ENCODE measurements around the gene GATB. TPM values are rescaled to one million over a fixed set of nuclear protein-coding genes. Genes with fewer than 3 reads are reported as not detected.

The GATB gene
- total and polyA plus RNA-seq, 4 donors = 19.2 to 29.2 (median 25.7) TPM

DNA sequence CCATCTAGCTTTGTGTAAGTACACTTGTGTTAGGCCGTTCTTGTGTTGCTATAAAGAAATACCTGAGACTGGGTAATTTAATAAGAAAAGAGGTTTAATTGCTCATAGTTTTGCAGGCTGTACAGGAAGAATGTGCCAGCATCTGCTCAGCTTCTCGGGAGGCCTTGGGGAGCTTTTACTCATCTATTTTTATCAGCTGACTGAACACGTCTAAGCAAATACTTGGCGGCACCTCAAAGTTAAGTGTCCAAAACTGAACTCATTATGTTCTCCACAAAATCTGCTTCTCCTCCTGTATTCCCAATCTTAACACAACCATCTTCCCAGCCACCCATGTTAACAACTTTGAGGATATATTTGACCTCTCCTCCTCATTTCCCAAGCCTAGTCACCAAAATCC lies 42.4 kb upstream of the GATB start:
- H3K36me3 ChIP-seq (ENCODE audit: control insufficient read depth, insufficient read depth, low read length) = peaks cover 2% of the 10 kb centered on the region
- no peak for DNase-seq (ENCODE audit: low read depth in 4 of 6, low spot score in 6 of 6)
- WGBS (ENCODE audit: insufficient coverage) = 81% methylated on average over 3 of the region's 4 CpGs
- H3K9me3 ChIP-seq (ENCODE audit: control insufficient read depth, insufficient read depth, low read length) = no peaks in the 10 kb centered on the region
- no peak overlapping the region for H3K4me3 ChIP-seq (ENCODE audit: low read depth, low read length)
- H3K4me1 ChIP-seq (ENCODE audit: control insufficient read depth, insufficient read depth, low read length) = no peaks in the 10 kb centered on the region
- H3K27ac ChIP-seq (ENCODE audit: low read depth, low read length) = no peak overlapping the region
- no peaks in the 10 kb centered on the region for H3K27me3 ChIP-seq (ENCODE audit: control insufficient read depth, insufficient read depth, low read length)

DNA sequence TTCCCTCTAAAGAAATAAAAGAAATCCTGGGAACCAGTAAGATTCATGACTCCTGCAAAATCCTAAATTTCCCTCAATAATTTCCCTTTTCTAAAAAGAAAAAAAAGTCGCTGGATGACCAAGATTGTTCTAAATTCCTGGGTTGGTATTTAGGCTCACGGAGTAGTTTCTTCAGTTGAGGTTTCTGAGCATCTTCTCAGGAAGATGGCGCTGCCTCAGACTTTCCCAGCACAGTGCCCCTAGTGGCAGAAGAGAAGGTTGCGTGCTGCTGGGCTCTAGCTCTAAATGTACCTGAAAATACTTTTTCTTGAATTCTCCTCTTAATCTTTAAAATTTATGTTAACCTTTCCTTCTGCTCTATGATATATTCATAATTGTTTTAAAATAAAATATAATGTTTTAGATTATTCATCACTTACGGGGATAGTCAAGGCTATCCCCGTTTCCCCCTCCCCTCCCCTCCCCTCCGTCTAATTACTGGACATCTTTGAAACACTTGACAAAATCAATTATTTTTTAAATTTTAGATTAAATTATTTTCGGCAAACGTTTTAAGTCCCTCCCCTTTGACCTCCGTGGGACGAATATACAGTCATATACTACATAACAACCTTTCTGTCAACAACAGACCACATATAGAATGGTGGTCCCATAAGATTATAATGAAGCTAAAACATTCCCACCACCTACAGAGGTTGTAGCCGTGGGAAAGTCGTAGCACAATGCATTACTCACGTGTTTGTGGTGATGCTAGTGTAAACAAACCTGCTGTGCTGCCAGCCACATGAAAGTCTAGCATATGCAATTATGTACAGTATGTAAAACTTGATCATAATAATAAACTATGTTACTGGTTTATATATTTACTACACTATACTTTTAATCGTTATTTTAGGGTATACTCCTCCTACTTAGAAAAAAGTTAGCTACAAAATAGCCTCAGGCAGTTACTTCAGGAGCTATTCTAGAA lies 41.0 kb upstream of the GATB start:
- H3K4me1 ChIP-seq (ENCODE audit: control insufficient read depth, insufficient read depth, low read length) = no peaks in the 10 kb centered on the region
- H3K36me3 ChIP-seq (ENCODE audit: control insufficient read depth, insufficient read depth, low read length) = peaks cover 2% of the 10 kb centered on the region
- no peak overlapping the region for H3K27ac ChIP-seq (ENCODE audit: low read depth, low read length)
- DNase-seq (ENCODE audit: low read depth in 4 of 6, low spot score in 6 of 6) = peak in 1 of 6 donors; percentile 43
- H3K27me3 ChIP-seq (ENCODE audit: control insufficient read depth, insufficient read depth, low read length) = no peaks in the 10 kb centered on the region
- H3K4me3 ChIP-seq (ENCODE audit: low read depth, low read length) = no peak overlapping the region
- no peaks in the 10 kb centered on the region for H3K9me3 ChIP-seq (ENCODE audit: control insufficient read depth, insufficient read depth, low read length)
- 49% methylated on average over 2 of the region's 15 CpGs for WGBS (ENCODE audit: insufficient coverage)

DNA sequence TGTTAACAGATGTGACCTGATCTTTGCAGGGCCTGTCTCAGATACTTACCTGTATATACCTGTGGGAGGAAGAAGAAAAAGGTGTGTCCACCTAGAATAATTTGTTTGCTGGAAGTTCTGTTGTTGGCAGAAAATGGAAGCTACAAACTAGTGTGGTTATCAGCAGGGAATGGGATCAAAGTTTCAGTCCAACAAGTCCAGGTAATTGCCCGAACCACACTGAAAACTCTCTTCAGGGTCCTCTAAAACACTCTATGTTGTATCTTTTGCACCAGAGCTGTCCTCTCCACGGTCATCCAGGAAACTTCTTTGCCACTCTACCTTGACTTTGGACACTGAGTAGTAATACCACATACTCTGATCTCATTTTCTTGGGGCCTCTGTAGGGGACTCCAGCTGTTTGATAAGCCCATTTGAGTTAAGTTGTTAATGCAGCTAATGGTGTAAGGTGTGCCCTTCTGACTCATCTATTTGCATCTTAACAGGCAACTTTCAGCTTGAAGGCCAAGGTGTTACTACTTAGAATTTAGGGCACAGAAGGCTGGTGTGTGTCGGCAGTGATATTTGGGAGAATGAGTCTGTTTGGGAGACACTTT lies 38.7 kb upstream of the GATB start:
- Histone ChIP-seq H3K27ac (ENCODE audit: low read depth, low read length) (no peak overlapping the region), H3K4me3 (ENCODE audit: low read depth, low read length) (no peak overlapping the region), H3K4me1 (ENCODE audit: control insufficient read depth, insufficient read depth, low read length) (no peaks in the 10 kb centered on the region), H3K27me3 (ENCODE audit: control insufficient read depth, insufficient read depth, low read length) (no peaks in the 10 kb centered on the region), H3K9me3 (ENCODE audit: control insufficient read depth, insufficient read depth, low read length) (no peaks in the 10 kb centered on the region), H3K36me3 (ENCODE audit: control insufficient read depth, insufficient read depth, low read length) (peaks cover 2% of the 10 kb centered on the region)
- WGBS (ENCODE audit: insufficient coverage) = 90% methylated on average over 2 of the region's 3 CpGs
- DNase-seq (ENCODE audit: low read depth in 4 of 6, low spot score in 6 of 6) = no peak

DNA sequence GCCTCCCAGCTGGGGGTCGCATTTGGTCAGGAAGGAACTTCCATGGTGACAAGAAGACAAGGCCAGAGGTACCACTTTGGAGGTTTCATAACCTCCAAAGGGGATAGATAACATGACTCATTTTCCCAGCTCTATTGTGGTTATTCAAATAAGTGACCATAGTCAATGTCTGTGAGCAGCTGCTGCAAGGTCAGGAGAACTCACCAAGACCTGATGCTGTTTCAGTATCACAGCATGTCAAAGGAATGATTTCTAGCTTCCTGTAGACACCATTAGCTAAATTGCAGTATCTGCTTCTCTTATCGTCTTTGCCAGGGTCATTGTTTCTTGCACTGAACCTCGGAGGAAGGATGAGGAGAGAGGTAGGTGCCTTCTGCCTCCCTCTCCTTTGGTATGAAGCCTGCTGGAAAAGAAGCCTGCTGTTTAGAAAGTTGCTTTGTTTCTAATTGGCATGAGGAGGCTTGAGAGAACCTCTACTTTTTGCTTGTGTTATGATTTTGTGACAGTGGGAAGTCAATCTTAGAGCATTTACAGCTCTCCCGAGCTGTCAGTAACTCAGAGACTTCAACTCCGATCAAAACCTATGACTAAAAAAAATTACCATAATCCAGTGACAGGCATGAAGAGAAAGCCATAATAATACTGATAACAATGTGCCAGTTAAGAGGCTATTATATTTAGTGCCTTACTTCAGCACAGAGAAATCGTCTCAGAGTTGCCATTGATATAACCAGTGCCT lies 38.0 kb upstream of the GATB start:
- H3K36me3 ChIP-seq (ENCODE audit: control insufficient read depth, insufficient read depth, low read length) = peaks cover 2% of the 10 kb centered on the region
- H3K4me1 ChIP-seq (ENCODE audit: control insufficient read depth, insufficient read depth, low read length) = no peaks in the 10 kb centered on the region
- no peak overlapping the region for H3K4me3 ChIP-seq (ENCODE audit: low read depth, low read length)
- DNase-seq (ENCODE audit: low read depth in 4 of 6, low spot score in 6 of 6) = no peak
- 83% methylated on average over 1 of the region's 6 CpGs for WGBS (ENCODE audit: insufficient coverage)
- no peaks in the 10 kb centered on the region for H3K9me3 ChIP-seq (ENCODE audit: control insufficient read depth, insufficient read depth, low read length)
- no peaks in the 10 kb centered on the region for H3K27me3 ChIP-seq (ENCODE audit: control insufficient read depth, insufficient read depth, low read length)
- H3K27ac ChIP-seq (ENCODE audit: low read depth, low read length) = no peak overlapping the region

DNA sequence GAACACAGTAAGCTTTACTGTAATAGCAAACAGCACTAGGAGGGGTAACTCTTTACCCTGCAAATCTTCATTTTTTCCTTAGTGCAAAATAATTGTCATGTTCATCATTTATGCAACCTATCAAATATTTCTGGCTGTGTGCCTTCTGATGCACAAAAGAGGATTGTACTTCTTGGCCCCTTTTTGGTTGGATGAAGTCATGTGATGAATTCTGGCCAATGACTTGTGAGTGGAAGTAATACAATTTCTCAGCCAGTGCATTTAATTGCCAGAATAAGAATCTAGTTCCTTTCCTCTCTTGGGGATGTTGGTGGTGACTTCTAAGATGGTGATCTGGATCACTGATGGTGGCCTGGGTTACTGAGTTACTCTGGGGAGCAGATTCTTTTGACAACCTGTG lies 37.0 kb upstream of the GATB start:
- no peaks in the 10 kb centered on the region for H3K4me1 ChIP-seq (ENCODE audit: control insufficient read depth, insufficient read depth, low read length)
- peaks cover 2% of the 10 kb centered on the region for H3K27me3 ChIP-seq (ENCODE audit: control insufficient read depth, insufficient read depth, low read length)
- H3K9me3 ChIP-seq (ENCODE audit: control insufficient read depth, insufficient read depth, low read length) = no peaks in the 10 kb centered on the region
- DNase-seq (ENCODE audit: low read depth in 4 of 6, low spot score in 6 of 6) = no peak
- H3K4me3 ChIP-seq (ENCODE audit: low read depth, low read length) = no peak overlapping the region
- H3K27ac ChIP-seq (ENCODE audit: low read depth, low read length) = no peak overlapping the region
- H3K36me3 ChIP-seq (ENCODE audit: control insufficient read depth, insufficient read depth, low read length) = peaks cover 2% of the 10 kb centered on the region

DNA sequence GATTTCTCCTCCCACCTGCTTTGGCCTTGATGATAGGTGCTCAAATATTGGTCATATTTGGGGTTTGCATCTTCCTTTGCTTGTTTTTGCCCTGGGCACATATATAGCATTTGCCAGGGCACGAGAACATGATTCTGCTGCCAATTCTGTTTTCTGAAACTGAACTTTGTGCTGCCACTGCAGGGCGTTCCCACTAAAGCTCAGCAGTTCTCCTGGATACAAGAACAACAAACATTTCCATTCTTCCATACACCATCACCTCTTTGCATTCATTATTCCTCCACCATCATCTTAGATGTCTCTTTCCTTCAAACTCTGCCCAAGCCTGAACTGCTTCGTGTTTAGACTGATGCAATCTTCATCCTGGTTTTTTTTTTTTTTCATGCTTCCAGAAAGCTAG lies 36.3 kb upstream of the GATB start:
- H3K27me3 ChIP-seq (ENCODE audit: control insufficient read depth, insufficient read depth, low read length) = peaks cover 2% of the 10 kb centered on the region
- peaks cover 2% of the 10 kb centered on the region for H3K36me3 ChIP-seq (ENCODE audit: control insufficient read depth, insufficient read depth, low read length)
- no peak overlapping the region for H3K4me3 ChIP-seq (ENCODE audit: low read depth, low read length)
- no peak overlapping the region for H3K27ac ChIP-seq (ENCODE audit: low read depth, low read length)
- DNase-seq (ENCODE audit: low read depth in 4 of 6, low spot score in 6 of 6) = no peak
- H3K9me3 ChIP-seq (ENCODE audit: control insufficient read depth, insufficient read depth, low read length) = no peaks in the 10 kb centered on the region
- H3K4me1 ChIP-seq (ENCODE audit: control insufficient read depth, insufficient read depth, low read length) = no peaks in the 10 kb centered on the region
- WGBS (ENCODE audit: insufficient coverage) = 75% methylated on average over 3 of the region's 3 CpGs

DNA sequence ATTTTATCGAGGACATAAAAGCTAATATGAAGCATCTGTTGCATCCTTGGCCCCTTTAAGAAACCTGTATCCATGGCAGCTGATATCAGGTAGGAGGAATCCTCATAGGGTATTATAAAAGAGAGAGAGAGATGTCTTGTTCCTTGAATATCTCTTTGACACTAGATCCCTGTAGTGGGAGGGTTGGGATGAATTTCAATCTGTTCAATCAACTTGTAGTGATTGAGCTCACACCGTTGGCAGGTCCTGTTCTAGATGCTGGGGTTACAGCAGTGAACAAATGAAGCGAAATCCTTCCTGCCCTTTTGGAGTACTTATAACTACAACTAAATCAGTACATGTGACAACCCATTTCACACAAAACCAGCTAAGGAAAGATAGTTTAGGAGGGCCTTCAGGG lies 35.3 kb upstream of the GATB start:
- Histone ChIP-seq H3K9me3 (ENCODE audit: control insufficient read depth, insufficient read depth, low read length) (no peaks in the 10 kb centered on the region), H3K4me3 (ENCODE audit: low read depth, low read length) (no peak overlapping the region), H3K4me1 (ENCODE audit: control insufficient read depth, insufficient read depth, low read length) (no peaks in the 10 kb centered on the region), H3K27me3 (ENCODE audit: control insufficient read depth, insufficient read depth, low read length) (peaks cover 2% of the 10 kb centered on the region), H3K36me3 (ENCODE audit: control insufficient read depth, insufficient read depth, low read length) (peaks cover 2% of the 10 kb centered on the region), H3K27ac (ENCODE audit: low read depth, low read length) (no peak overlapping the region)
- no peak for DNase-seq (ENCODE audit: low read depth in 4 of 6, low spot score in 6 of 6)
- WGBS (ENCODE audit: insufficient coverage) = 67% methylated on average over 1 of the region's 3 CpGs

DNA sequence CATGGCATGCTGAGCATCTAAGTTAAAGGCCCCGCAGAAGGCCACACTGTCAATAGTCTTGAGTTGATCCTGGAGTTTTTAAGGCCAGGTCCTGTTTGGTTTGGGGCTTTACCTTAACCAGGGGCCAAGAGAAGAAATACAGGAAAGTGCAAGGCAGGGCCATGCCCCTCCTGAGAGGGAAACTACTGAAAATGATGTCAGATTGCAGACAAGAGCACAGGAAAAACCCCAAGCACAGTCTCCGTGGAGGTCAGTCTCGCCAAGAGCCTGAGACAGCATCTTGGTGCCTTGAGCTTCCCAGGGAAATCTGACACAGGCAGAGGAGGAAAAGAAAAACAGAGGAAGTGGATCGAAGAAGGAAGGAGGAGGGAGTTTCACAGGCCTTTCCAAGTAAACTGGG lies 32.2 kb upstream of the GATB start:
- Histone ChIP-seq H3K9me3 (ENCODE audit: control insufficient read depth, insufficient read depth, low read length) (no peaks in the 10 kb centered on the region), H3K27me3 (ENCODE audit: control insufficient read depth, insufficient read depth, low read length) (peaks cover 2% of the 10 kb centered on the region)
- WGBS (ENCODE audit: insufficient coverage) = 75% methylated on average over 4 of the region's 4 CpGs

DNA sequence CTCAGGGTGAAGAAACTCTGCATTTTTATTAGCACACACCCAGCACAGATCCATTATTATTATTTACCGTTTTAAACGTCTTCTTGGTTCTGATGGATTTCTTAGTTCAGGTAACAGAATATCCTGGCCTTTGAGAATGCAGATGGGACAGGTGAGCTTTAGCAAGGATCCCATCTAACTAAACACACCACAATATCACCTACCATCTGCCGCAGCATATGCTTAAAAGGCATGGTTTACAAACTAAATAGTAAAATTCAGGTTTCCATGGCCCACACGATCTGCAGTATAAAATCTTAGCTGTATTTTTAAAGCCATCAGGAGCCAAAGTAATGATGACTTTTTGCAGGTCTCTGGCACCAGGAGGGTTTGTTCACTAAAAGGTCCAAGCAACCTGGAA lies 31.7 kb upstream of the GATB start:
- no CpG with 5 or more reads among the region's 4 CpGs for WGBS (ENCODE audit: insufficient coverage)
- Histone ChIP-seq H3K9me3 (ENCODE audit: control insufficient read depth, insufficient read depth, low read length) (no peaks in the 10 kb centered on the region), H3K27ac (ENCODE audit: low read depth, low read length) (no peak overlapping the region), H3K4me3 (ENCODE audit: low read depth, low read length) (no peak overlapping the region), H3K36me3 (ENCODE audit: control insufficient read depth, insufficient read depth, low read length) (no peaks in the 10 kb centered on the region), H3K4me1 (ENCODE audit: control insufficient read depth, insufficient read depth, low read length) (no peaks in the 10 kb centered on the region), H3K27me3 (ENCODE audit: control insufficient read depth, insufficient read depth, low read length) (peaks cover 2% of the 10 kb centered on the region)
- DNase-seq (ENCODE audit: low read depth in 4 of 6, low spot score in 6 of 6) = peak in 1 of 6 donors; percentile 51

More for the DNA sequence above, 32.2 kb upstream of the GATB start:
- no peak overlapping the region for H3K27ac ChIP-seq (ENCODE audit: low read depth, low read length)
- no peak overlapping the region for H3K4me3 ChIP-seq (ENCODE audit: low read depth, low read length)
- H3K4me1 ChIP-seq (ENCODE audit: control insufficient read depth, insufficient read depth, low read length) = no peaks in the 10 kb centered on the region
- DNase-seq (ENCODE audit: low read depth in 4 of 6, low spot score in 6 of 6) = no peak
- no peaks in the 10 kb centered on the region for H3K36me3 ChIP-seq (ENCODE audit: control insufficient read depth, insufficient read depth, low read length)
